H1 (cell line): ENCODE data around the gene PPP1R3F.

Experiments used
- CHD2 ChIP-seq: IDR thresholded peaks from 2 replicates; pipeline ENCODE4 v1.6.1; 2012; ENCODE audit warnings: low read length, improper control_type of control experiment
- CTCF ChIP-seq, 3 experiments: IDR thresholded peaks; 1 replicate in 2 of 3; 2 replicates in 1 of 3; pipeline versions ENCODE4 v1.5.1 to v1.6.1; 2011; ENCODE audit warnings: low read length in 3 of 3, mild to moderate bottlenecking in 3 of 3, inconsistent platforms in 2 of 3, low read depth in 1 of 3, moderate library complexity in 1 of 3; ENCODE audit not compliant: insufficient read depth in 1 of 3; ENCODE audit errors: control extremely low read depth in 1 of 3
- EP300 ChIP-seq, 2 experiments: IDR thresholded peaks; 1 replicate in 1 of 2; 2 replicates in 1 of 2; pipeline ENCODE4 v1.6.1; 2011 to 2012; ENCODE audit warnings: low read depth in 2 of 2, low read length in 2 of 2, mild to moderate bottlenecking in 2 of 2, borderline replicate concordance in 1 of 2, inconsistent platforms in 1 of 2, moderate library complexity in 1 of 2
- HDAC2 ChIP-seq, 2 experiments: fragments of 300-600 bp in 1 of 2; sonication (generic) in 1 of 2; IDR thresholded peaks; 2 replicates each; pipeline ENCODE4 v1.6.1; 2011 to 2012; ENCODE audit warnings: low read depth in 2 of 2, low read length in 2 of 2, mild to moderate bottlenecking in 2 of 2, moderate library complexity in 2 of 2, borderline replicate concordance in 1 of 2, inconsistent platforms in 1 of 2
- NRF1 ChIP-seq: IDR thresholded peaks from 2 replicates; pipeline ENCODE4 v1.6.1; 2011; ENCODE audit warnings: mild to moderate bottlenecking, low read depth, low read length, improper control_type of control experiment
- POLR2AphosphoS5 ChIP-seq: IDR thresholded peaks from 2 replicates; pipeline ENCODE4 v1.6.1; 2011; ENCODE audit warnings: low read depth, low read length
- POU5F1 ChIP-seq: IDR thresholded peaks from 2 replicates; pipeline ENCODE4 v1.6.1; 2011; ENCODE audit warnings: low read depth, mild to moderate bottlenecking, low read length, moderate library complexity
- RFX5 ChIP-seq: IDR thresholded peaks from 2 replicates; pipeline ENCODE4 v1.6.1; 2011; ENCODE audit warnings: low read depth, low read length, improper control_type of control experiment, borderline replicate concordance
- SP1 ChIP-seq: IDR thresholded peaks from 2 replicates; pipeline ENCODE4 v1.6.1; 2011; ENCODE audit warnings: low read depth, low read length

DNA sequence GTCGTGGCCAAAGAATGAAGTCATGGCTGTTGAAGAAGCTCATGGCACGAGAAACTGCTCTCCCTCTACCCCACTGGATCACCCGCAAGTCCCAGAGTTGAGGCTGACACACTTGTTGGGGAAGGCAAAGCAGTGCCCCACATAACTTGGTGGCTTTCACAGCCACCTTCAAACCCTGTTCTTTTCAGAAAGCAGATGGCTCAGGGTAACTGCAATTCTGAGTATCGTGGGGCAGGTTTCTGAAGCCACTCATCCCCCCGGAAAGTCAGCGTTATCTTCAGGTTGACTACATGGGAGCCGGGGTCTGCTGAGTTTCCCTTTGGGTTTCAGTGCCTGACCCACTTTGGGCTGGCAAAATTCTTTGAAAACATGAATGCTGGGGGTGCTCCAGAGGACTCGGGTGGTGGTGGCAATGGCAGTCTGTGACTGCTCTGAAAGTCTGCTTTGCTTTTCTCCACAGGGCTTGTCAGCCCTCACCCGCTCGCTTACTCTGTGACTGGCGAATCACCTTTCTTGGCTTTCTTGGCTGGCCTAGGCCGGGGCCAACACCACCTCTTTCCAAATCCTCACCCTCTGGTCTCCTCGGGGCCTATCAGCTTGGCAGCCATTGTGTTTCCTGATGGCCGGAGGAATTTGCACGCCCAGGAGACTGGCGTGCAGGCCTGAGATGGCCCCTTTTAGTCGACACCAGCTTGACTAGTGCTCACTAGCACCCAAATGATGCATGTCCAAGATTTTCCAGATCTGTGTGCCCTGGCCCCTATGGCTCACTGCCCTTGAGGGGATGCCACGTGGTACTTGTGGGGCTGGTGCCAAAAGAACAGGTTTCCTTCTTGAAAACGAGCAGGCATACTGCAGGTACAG is 7.3 kb downstream of the PPP1R3F start:
- TF ChIP-seq RFX5 (no peak), SP1 (no peak), NRF1 (no peak), CHD2 (no peak), POU5F1 (no peak), POLR2AphosphoS5 (no peak), EP300 (IDR thresholded peaks at IDR 0.05; ENCODE audit: borderline replicate concordance in 1 of 2, low read depth in 2 of 2, low read length in 2 of 2) (no peak), CTCF (IDR thresholded peaks at IDR 0.05; ENCODE audit: control extremely low read depth in 1 of 3, insufficient read depth in 1 of 3, low read depth in 1 of 3, low read length in 3 of 3) (no peak), HDAC2 (IDR thresholded peaks at IDR 0.05; ENCODE audit: borderline replicate concordance in 1 of 2, low read depth in 2 of 2, low read length in 2 of 2) (no peak)
